ENCODE results near the gene RGL2.

RGL2 gene

GRCh38 chr6:33318426-33319073 is 19.8 kb upstream of the RGL2 start:
- H4K20me1 ChIP-seq (ENCODE audit: control insufficient read depth, insufficient read depth, low read depth, low read length) = 0 out of 2 replicates have a peak, but pooled peaks cover 7% of the 10 kb centered on the region
- H3K4me3 ChIP-seq (ENCODE audit: low read length) = peak overlapping the region; percentile 82
- peak overlapping the region; percentile 90 for H3K4me2 ChIP-seq (ENCODE audit: low read length)
- H3K9me2 ChIP-seq (replicated peaks; ENCODE audit: control insufficient read depth, low read length) = no peaks in the 10 kb centered on the region
- peak overlapping the region; percentile 79 for H3K27ac ChIP-seq (ENCODE audit: low read depth, low read length)
- no peaks in the 10 kb centered on the region for H3K27me3 ChIP-seq (ENCODE audit: control insufficient read depth, low read length)
- H3F3A ChIP-seq (ENCODE audit: control insufficient read depth, insufficient read depth) = peaks cover 32% of the 10 kb centered on the region
- peaks cover 63% of the 10 kb centered on the region for H3K36me3 ChIP-seq (ENCODE audit: control insufficient read depth, low read length)
- H3K79me2 ChIP-seq (ENCODE audit: control insufficient read depth, low read length) = peaks cover 58% of the 10 kb centered on the region
- no peaks in the 10 kb centered on the region for H3K9me3 ChIP-seq (ENCODE audit: control insufficient read depth, insufficient read depth, low read length)
- TF ChIP-seq EZH2phosphoT487 (IDR thresholded peaks at IDR 0.05; ENCODE audit: borderline replicate concordance, low read length) = no peak
- no peak for TF ChIP-seq CTCF (IDR thresholded peaks at IDR 0.05; ENCODE audit: low read depth, low read length, poor library complexity, severe bottlenecking)
- peaks cover 60% of the 10 kb centered on the region for H3K4me1 ChIP-seq (ENCODE audit: control insufficient read depth, low read length)

- no peaks in the 10 kb centered on the region for H3K27me3 ChIP-seq (ENCODE audit: control insufficient read depth, low read length)
- H3K27ac ChIP-seq (ENCODE audit: low read depth, low read length) = peak within 1 kb of the TSS; percentile 79
- peaks cover 63% of the 10 kb centered on the region for H3K79me2 ChIP-seq (ENCODE audit: control insufficient read depth, low read length)
- H3K4me1 ChIP-seq (ENCODE audit: control insufficient read depth, low read length) = peaks cover 58% of the 10 kb centered on the region
- 0 out of 2 replicates have a peak, but pooled peaks cover 7% of the 10 kb centered on the region for H4K20me1 ChIP-seq (ENCODE audit: control insufficient read depth, insufficient read depth, low read depth, low read length)
- H3K4me3 ChIP-seq (ENCODE audit: low read length) = peak within 1 kb of the TSS; percentile 82
- H3K9me3 ChIP-seq (ENCODE audit: control insufficient read depth, insufficient read depth, low read length) = no peaks in the 10 kb centered on the region
- H3F3A ChIP-seq (ENCODE audit: control insufficient read depth, insufficient read depth) = peaks cover 29% of the 10 kb centered on the region
- H3K36me3 ChIP-seq (ENCODE audit: control insufficient read depth, low read length) = peaks cover 68% of the 10 kb centered on the region
- H3K4me2 ChIP-seq (ENCODE audit: low read length) = peak within 1 kb of the TSS; percentile 90
- H3K9me2 ChIP-seq (replicated peaks; ENCODE audit: control insufficient read depth, low read length) = no peaks in the 10 kb centered on the region
- no peak for TF ChIP-seq CTCF (IDR thresholded peaks at IDR 0.05; ENCODE audit: low read depth, low read length, poor library complexity, severe bottlenecking)
- no peak for TF ChIP-seq EZH2phosphoT487 (IDR thresholded peaks at IDR 0.05; ENCODE audit: borderline replicate concordance, low read length)
Measured at GRCh38 chr6:33317669-33318425, 19.1 kb upstream of the RGL2 start, which contains the start of gene ZBTB22. Gene ZBTB22 (minus strand): TSS chr6:33317744. CDS start chr6:33316916, 828 bp downstream.

- no peak for TF ChIP-seq EZH2phosphoT487 (IDR thresholded peaks at IDR 0.05; ENCODE audit: borderline replicate concordance, low read length)
- no peak for TF ChIP-seq CTCF (IDR thresholded peaks at IDR 0.05; ENCODE audit: low read depth, low read length, poor library complexity, severe bottlenecking)
- Histone ChIP-seq H3K4me3 (ENCODE audit: low read length) (peak overlapping the region; percentile 82), H3F3A (ENCODE audit: control insufficient read depth, insufficient read depth) (peaks cover 29% of the 10 kb centered on the region), H3K4me2 (ENCODE audit: low read length) (peak overlapping the region; percentile 51), H3K27ac (ENCODE audit: low read depth, low read length) (peak overlapping the region; percentile 79; the same call in 1 of the 2 replicates), H3K9me3 (ENCODE audit: control insufficient read depth, insufficient read depth, low read length) (no peaks in the 10 kb centered on the region), H3K79me2 (ENCODE audit: control insufficient read depth, low read length) (peaks cover 63% of the 10 kb centered on the region), H3K9me2 (replicated peaks; ENCODE audit: control insufficient read depth, low read length) (no peaks in the 10 kb centered on the region), H3K36me3 (ENCODE audit: control insufficient read depth, low read length) (peaks cover 67% of the 10 kb centered on the region), H3K27me3 (ENCODE audit: control insufficient read depth, low read length) (no peaks in the 10 kb centered on the region), H4K20me1 (ENCODE audit: control insufficient read depth, insufficient read depth, low read depth, low read length) (0 out of 2 replicates have a peak, but pooled peaks cover 7% of the 10 kb centered on the region), H3K4me1 (ENCODE audit: control insufficient read depth, low read length) (peaks cover 61% of the 10 kb centered on the region)
Measured at GRCh38 chr6:33317419-33317668, 18.6 kb upstream of the RGL2 start.

Data from DOHH2 (cell line).